Testis (tissue), 3 donors: ENCODE data around the gene HNRNPA3. TPM values are rescaled to one million over a fixed set of nuclear protein-coding genes. Genes with fewer than 3 reads are reported as not detected.
"Not testable (repeated sequence)": the region's sequence is repeated elsewhere in the genome, so short reads cannot be mapped to it uniquely, and the experiment has no call there.

Experiments used
- DNase-seq: peaks from one replicate; pipeline ENCODE4 v3.0.0-alpha.2; 2019
- H3K27ac ChIP-seq, 2 donors: fragments of 200-600 bp; sonication (generic); one replicate each; pipeline ENCODE4 v1.5.1; 2019
- H3K27me3 ChIP-seq: fragments of 200-600 bp; sonication (generic); one replicate; pipeline ENCODE4 v1.5.1; 2019
- H3K36me3 ChIP-seq: fragments of 200-600 bp; sonication (generic); one replicate; pipeline ENCODE4 v1.5.1; 2017; ENCODE audit warnings: low read depth; ENCODE audit errors: missing control alignments
- H3K4me1 ChIP-seq: fragments of 200-600 bp; sonication (generic); one replicate; pipeline ENCODE4 v1.5.1; 2019
- H3K4me3 ChIP-seq, 2 donors: fragments of 200-600 bp; sonication (generic); one replicate each; pipeline ENCODE4 v1.5.1; 2017 to 2019
- H3K9me3 ChIP-seq: fragments of 200-600 bp; sonication (generic); one replicate; pipeline ENCODE4 v1.5.1; 2017
- CTCF ChIP-seq, 3 experiments: fragments of 450-650 bp in 2 of 3; fragments of 200-600 bp in 1 of 3; sonication (generic) in 1 of 3; IDR thresholded peaks; one replicate each; pipeline ENCODE4 v1.5.1; 2016 to 2019; ENCODE audit warnings: antibody characterized with exemption in 3 of 3, mild to moderate bottlenecking in 2 of 3, moderate library complexity in 1 of 3
- POLR2A ChIP-seq: fragments of 450-650 bp; IDR thresholded peaks from one replicate; pipeline ENCODE4 v1.6.1; 2017; ENCODE audit warnings: antibody characterized with exemption, mild to moderate bottlenecking, moderate library complexity
- WGBS, 2 donors: methylation state at CpG; one replicate each; pipeline ENCODE4 v1.1.5; 2018; 5-methylcytosine and 5-hydroxymethylcytosine counted together
- intact Hi-C: fragments of 100-400 bp; cut with DNase I; formaldehyde crosslinking; loops from one replicate; pipeline ENCODE4 v1.15.1; 2023; ENCODE audit warnings: low total_unique reads
- polyA plus RNA-seq: library from polyadenylated mRNA; stranded (reverse); fragments of 350-450 nt; fragmentation: Illumina TruSeq; extraction: RNeasy Lipid Tissue Mini Kit (QIAGEN cat#74804); gene quantifications from one replicate; pipeline ENCODE4 v1.2.3, GENCODE V29; 2014; ENCODE audit warnings: low read depth, low replicate concordance; ENCODE audit not compliant: insufficient read depth
- total RNA-seq, 2 donors: library from RNA; depleted of rRNA; stranded (reverse); fragments of >200 nt; gene quantifications; one replicate each; pipeline ENCODE4 v1.2.3, GENCODE V29; 2016

The HNRNPA3 gene
- total and polyA plus RNA-seq, 3 donors from 2014 or later, result 81.3 to 284 (median 103) TPM

DNA sequence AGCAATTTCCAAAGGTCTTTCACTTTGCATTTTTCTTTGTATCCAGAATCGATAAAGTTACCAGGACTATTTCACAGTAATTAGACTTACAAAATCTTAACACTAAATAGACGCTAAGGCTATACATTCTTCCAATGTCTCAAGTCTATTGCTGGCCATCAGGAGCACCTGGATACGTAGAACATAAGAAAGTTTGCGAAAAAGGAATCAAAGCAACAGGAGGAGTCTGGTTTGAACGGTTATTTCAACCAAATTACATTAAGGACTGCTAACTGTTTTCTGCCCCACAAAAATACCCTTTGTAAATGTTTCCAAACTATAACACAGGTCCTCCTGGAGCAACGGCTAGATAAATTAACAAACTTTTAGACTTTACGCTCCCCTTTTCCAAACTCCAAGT is 1.4 kb upstream of the HNRNPA3 start:
- 37 to 38% methylated on average over 7 of the region's 7 CpGs for WGBS, 2 donors
- TF ChIP-seq CTCF (IDR thresholded peaks at IDR 0.05) (no peak), POLR2A (no peak)
- DNase-seq, result no peak
- peak overlapping the region; percentile 100 for H3K27ac ChIP-seq
- no peaks in the 10 kb centered on the region for H3K27me3 ChIP-seq
- H3K36me3 ChIP-seq, result no peaks in the 10 kb centered on the region
- peaks cover 23% of the 10 kb centered on the region for H3K4me1 ChIP-seq
- H3K4me3 ChIP-seq, result peak overlapping the region; percentile 92 to 97
- intact Hi-C loops, result loop anchor here (5.0 kb wide), 1 partner anchor 51 kb away; the partner anchor contains the start of gene NFE2L2
- H3K9me3 ChIP-seq, result no peaks in the 10 kb centered on the region

DNA sequence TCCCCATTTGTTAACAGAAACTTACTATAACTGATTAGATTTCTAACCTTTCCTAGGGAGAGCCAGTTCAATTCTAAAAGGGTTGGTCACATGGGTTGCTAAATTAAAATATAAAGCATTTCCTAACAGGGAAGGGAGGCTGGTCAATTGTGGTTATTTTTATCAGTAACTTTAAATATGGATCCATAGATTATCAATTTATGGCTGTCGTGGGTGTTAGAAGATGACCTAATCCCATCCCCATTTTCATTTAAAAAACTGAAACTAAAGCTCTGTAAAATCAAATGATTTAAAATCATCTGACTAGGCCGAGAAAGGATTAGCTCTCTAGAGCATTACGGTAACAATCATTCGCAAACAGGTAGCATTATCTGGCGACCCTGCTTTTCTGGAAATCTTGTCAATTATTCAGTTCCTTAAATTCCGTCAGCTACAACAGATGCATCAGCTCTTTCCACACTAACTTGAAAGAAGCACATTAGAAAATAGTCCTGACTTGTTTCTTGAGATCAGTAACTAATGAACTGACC is 953 bp upstream of the HNRNPA3 start:
- Histone ChIP-seq H3K4me1 (peaks cover 27% of the 10 kb centered on the region), H3K27me3 (no peaks in the 10 kb centered on the region), H3K4me3 (peak overlapping the region; percentile 92 to 97), H3K9me3 (no peaks in the 10 kb centered on the region), H3K36me3 (no peaks in the 10 kb centered on the region), H3K27ac (peak overlapping the region; percentile 100)
- intact Hi-C loops, result loop anchor here (5.0 kb wide), 1 partner anchor 51 kb away; the partner anchor contains the start of gene NFE2L2
- no peak for DNase-seq
- TF ChIP-seq POLR2A (no peak), CTCF (IDR thresholded peaks at IDR 0.05) (no peak)
- 3 to 6% methylated on average over 6 of the region's 6 CpGs for WGBS, 2 donors

- peak; percentile 95 for DNase-seq
- no peak for TF ChIP-seq POLR2A
- TF ChIP-seq CTCF (IDR thresholded peaks at IDR 0.05), result peak in 1 of 3 experiments; percentile 14
- intact Hi-C loops, result loop anchor here (5.0 kb wide), 1 partner anchor 49 kb away; the partner anchor contains the start of gene NFE2L2
- no peaks in the 10 kb centered on the region for H3K27me3 ChIP-seq
- H3K36me3 ChIP-seq, result no peaks in the 10 kb centered on the region
- peaks cover 30% of the 10 kb centered on the region for H3K4me1 ChIP-seq
- H3K27ac ChIP-seq, result peak overlapping the region; percentile 100
- whole genome bisulfite sequencing, 2 donors, result 0 to 1% methylated on average over 12 to 73 of the region's 74 CpGs
- no peaks in the 10 kb centered on the region for H3K9me3 ChIP-seq
- peak overlapping the region; percentile 92 to 97 for H3K4me3 ChIP-seq
Measured at GRCh38 chr2:177212891-177213856, 580 bp downstream of the HNRNPA3 start.

- whole genome bisulfite sequencing, 2 donors, result 79 to 82% methylated on average over 5 of the region's 5 CpGs
- Histone ChIP-seq H3K4me3 (no peak overlapping the region), H3K9me3 (no peaks in the 10 kb centered on the region), H3K36me3 (no peaks in the 10 kb centered on the region), H3K27me3 (no peaks in the 10 kb centered on the region), H3K4me1 (peaks cover 26% of the 10 kb centered on the region), H3K27ac (no peak overlapping the region)
- intact Hi-C loops, result no loop called here
- no peak for DNase-seq
- TF ChIP-seq CTCF (IDR thresholded peaks at IDR 0.05), result no peak
- TF ChIP-seq POLR2A, result no peak
Measured at GRCh38 chr2:177217247-177217843, 4.8 kb downstream of the HNRNPA3 start.

DNA sequence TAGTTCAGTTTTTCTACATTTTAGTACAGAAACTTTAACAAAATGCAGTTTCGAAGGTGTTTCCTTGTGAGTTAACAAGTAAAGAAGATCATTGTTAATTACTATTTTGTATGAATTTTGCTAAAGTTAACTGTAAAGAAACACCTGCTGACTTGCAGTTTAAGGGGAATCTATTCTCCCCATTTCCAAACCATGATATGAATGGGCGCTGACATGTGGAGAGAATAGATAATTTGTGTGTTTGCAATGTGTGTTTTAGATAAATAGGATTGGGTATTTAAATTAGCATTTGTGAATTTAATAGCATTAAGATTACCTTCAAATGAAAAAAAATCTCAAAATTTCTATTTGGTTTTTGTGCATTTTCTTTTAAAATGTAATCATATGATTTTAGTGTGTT is 7.2 kb downstream of the HNRNPA3 start:
- 96 to 98% methylated on average over 2 of the region's 2 CpGs for WGBS, 2 donors
- H3K27me3 ChIP-seq, DNase-seq, H3K4me3 ChIP-seq, H3K27ac ChIP-seq, H3K36me3 ChIP-seq, H3K9me3 ChIP-seq, intact Hi-C loops: not testable (repeated sequence)
- peaks cover 16% of the 10 kb centered on the region for H3K4me1 ChIP-seq
